Neural crest cell (in vitro differentiated cells): ENCODE measurements around the gene OR51A7. TPM values are rescaled to one million over a fixed set of nuclear protein-coding genes. Genes with fewer than 3 reads are reported as not detected.
"Not testable (repeated sequence)": the region's sequence is repeated elsewhere in the genome, so short reads cannot be mapped to it uniquely, and the experiment has no call there.

ENCODE experiments used
- DNase-seq: peaks from one replicate; pipeline ENCODE4 v3.0.0; 2021; ENCODE audit warnings: low read depth, mixed read lengths, low spot score
- H3K27ac Mint-ChIP-seq: one replicate; pipeline ENCODE4 v1.8.0; 2021; ENCODE audit warnings: mild to moderate bottlenecking, mixed read lengths; ENCODE audit not compliant: unreplicated experiment
- H3K27me3 Mint-ChIP-seq: 2 replicates; pipeline ENCODE4 v1.8.0; 2021; ENCODE audit warnings: low read depth, mild to moderate bottlenecking, mixed read lengths
- H3K36me3 Mint-ChIP-seq: 2 replicates; pipeline ENCODE4 v1.8.0; 2021; ENCODE audit warnings: low read depth, mild to moderate bottlenecking, mixed read lengths
- H3K4me1 Mint-ChIP-seq: 2 replicates; pipeline ENCODE4 v1.8.0; 2021; ENCODE audit warnings: mixed read lengths
- H3K4me3 Mint-ChIP-seq: one replicate; pipeline ENCODE4 v1.8.0; 2021; ENCODE audit warnings: mild to moderate bottlenecking, mixed read lengths
- H3K9me3 Mint-ChIP-seq: 2 replicates; pipeline ENCODE4 v1.8.0; 2021; ENCODE audit warnings: mixed read lengths
- CTCF ChIP-seq: fragments of 200-600 bp; sonication (generic); conservative IDR thresholded peaks from 2 replicates; pipeline ENCODE4 v1.5.0; 2021; ENCODE audit warnings: antibody characterized with exemption, mild to moderate bottlenecking
- long read RNA-seq: library from polyadenylated mRNA; unstranded; transcript quantifications from one replicate; pipeline ENCODE4 v2.0.0, GENCODE V29; 2020
- total RNA-seq: library from RNA; stranded (reverse); gene quantifications from 2 replicates; pipeline ENCODE4 v1.2.1, GENCODE V29; 2021

Gene OR51A7
- total RNA-seq: not detected in 2 replicates
- long read RNA-seq: 0 reads

- Mint-ChIP-seq H3K4me3 (no peak within 1 kb of the TSS), H3K4me1 (no peaks in the 10 kb centered on the region), H3K27ac (no peak within 1 kb of the TSS), H3K36me3 (no peaks in the 10 kb centered on the region), H3K9me3 (no peaks in the 10 kb centered on the region), H3K27me3 (peaks cover 2% of the 10 kb centered on the region)
- DNase-seq: no peak
- no peak for TF ChIP-seq CTCF
Observed at GRCh38 chr11:4903484-4903883, at the start of gene OR51A7. TSS of gene OR51A7 (plus strand) at chr11:4903783. CDS start at chr11:4907370, 3,587 bp downstream.

GRCh38 chr11:4854286-4854685, 49.3 kb upstream of the OR51A7 start:
- H3K27me3 Mint-ChIP-seq: peaks cover 19% of the 10 kb centered on the region
- not testable (repeated sequence) for H3K9me3 Mint-ChIP-seq, H3K4me1 Mint-ChIP-seq, DNase-seq, H3K36me3 Mint-ChIP-seq, H3K4me3 Mint-ChIP-seq, H3K27ac Mint-ChIP-seq

- no peaks in the 10 kb centered on the region for H3K36me3 Mint-ChIP-seq
- H3K9me3 Mint-ChIP-seq: peaks cover 9% of the 10 kb centered on the region
- no peak overlapping the region for H3K4me3 Mint-ChIP-seq
- H3K4me1 Mint-ChIP-seq: no peaks in the 10 kb centered on the region
- TF ChIP-seq CTCF: no peak
- DNase-seq: no peak
- H3K27ac Mint-ChIP-seq: no peak overlapping the region
- peaks cover 12% of the 10 kb centered on the region for H3K27me3 Mint-ChIP-seq
Observed at GRCh38 chr11:4862447-4863236, 40.9 kb upstream of the OR51A7 start.

GRCh38 chr11:4863876-4864275, 39.7 kb upstream of the OR51A7 start:
- no peaks in the 10 kb centered on the region for H3K4me1 Mint-ChIP-seq
- no peaks in the 10 kb centered on the region for H3K36me3 Mint-ChIP-seq
- TF ChIP-seq CTCF: no peak
- peaks cover 2% of the 10 kb centered on the region for H3K27me3 Mint-ChIP-seq
- DNase-seq: no peak
- H3K27ac Mint-ChIP-seq: no peak overlapping the region
- H3K4me3 Mint-ChIP-seq: no peak overlapping the region
- peaks cover 9% of the 10 kb centered on the region for H3K9me3 Mint-ChIP-seq

- Mint-ChIP-seq H3K4me1 (no peaks in the 10 kb centered on the region), H3K36me3 (no peaks in the 10 kb centered on the region), H3K27ac (no peak overlapping the region), H3K9me3 (peaks cover 5% of the 10 kb centered on the region), H3K4me3 (no peak overlapping the region), H3K27me3 (peaks cover 2% of the 10 kb centered on the region)
- no peak for TF ChIP-seq CTCF
- DNase-seq: no peak
Observed at GRCh38 chr11:4865855-4866254, 37.7 kb upstream of the OR51A7 start.

GRCh38 chr11:4881188-4881587, 22.4 kb upstream of the OR51A7 start:
- Mint-ChIP-seq H3K9me3 (no peaks in the 10 kb centered on the region), H3K36me3 (no peaks in the 10 kb centered on the region)

More at GRCh38 chr11:4881188-4881587, 22.4 kb upstream of the OR51A7 start:
- no peak for TF ChIP-seq CTCF
- Mint-ChIP-seq H3K27ac (no peak overlapping the region), H3K4me3 (no peak overlapping the region), H3K4me1 (no peaks in the 10 kb centered on the region), H3K27me3 (no peaks in the 10 kb centered on the region)
- DNase-seq: no peak
